Dendritic cell treated with granulocyte-macrophage colony-stimulating factor and Interleukin-4, amounts not matched to agents 40 ng/mL and 50 ng/mL, for 4 days (primary cell): ENCODE data around the gene MACF1.
"Not testable (repeated sequence)": the region's sequence is repeated elsewhere in the genome, so short reads cannot be mapped to it uniquely, and the experiment has no call there.

Source experiments
- H3K27ac Mint-ChIP-seq: one replicate; pipeline ENCODE4 v1.8.0; 2022; ENCODE audit warnings: mild to moderate bottlenecking, mixed read lengths
- H3K27me3 Mint-ChIP-seq: one replicate; pipeline ENCODE4 v1.8.0; 2022; ENCODE audit warnings: mild to moderate bottlenecking, mixed read lengths
- H3K36me3 Mint-ChIP-seq: one replicate; pipeline ENCODE4 v1.8.0; 2022; ENCODE audit warnings: low read depth, mixed read lengths
- H3K4me1 Mint-ChIP-seq: one replicate; pipeline ENCODE4 v1.8.0; 2022; ENCODE audit warnings: low read depth, mixed read lengths
- H3K4me3 Mint-ChIP-seq: one replicate; pipeline ENCODE4 v1.8.0; 2022; ENCODE audit warnings: mild to moderate bottlenecking, moderate library complexity, mixed read lengths
- H3K9me3 Mint-ChIP-seq: one replicate; pipeline ENCODE4 v1.8.0; 2022; ENCODE audit warnings: mixed read lengths
- intact Hi-C: fragments of 100-400 bp; cut with micrococcal nuclease; formaldehyde crosslinking; loops from one replicate; pipeline ENCODE4 v1.15.0; 2022

MACF1 gene

DNA sequence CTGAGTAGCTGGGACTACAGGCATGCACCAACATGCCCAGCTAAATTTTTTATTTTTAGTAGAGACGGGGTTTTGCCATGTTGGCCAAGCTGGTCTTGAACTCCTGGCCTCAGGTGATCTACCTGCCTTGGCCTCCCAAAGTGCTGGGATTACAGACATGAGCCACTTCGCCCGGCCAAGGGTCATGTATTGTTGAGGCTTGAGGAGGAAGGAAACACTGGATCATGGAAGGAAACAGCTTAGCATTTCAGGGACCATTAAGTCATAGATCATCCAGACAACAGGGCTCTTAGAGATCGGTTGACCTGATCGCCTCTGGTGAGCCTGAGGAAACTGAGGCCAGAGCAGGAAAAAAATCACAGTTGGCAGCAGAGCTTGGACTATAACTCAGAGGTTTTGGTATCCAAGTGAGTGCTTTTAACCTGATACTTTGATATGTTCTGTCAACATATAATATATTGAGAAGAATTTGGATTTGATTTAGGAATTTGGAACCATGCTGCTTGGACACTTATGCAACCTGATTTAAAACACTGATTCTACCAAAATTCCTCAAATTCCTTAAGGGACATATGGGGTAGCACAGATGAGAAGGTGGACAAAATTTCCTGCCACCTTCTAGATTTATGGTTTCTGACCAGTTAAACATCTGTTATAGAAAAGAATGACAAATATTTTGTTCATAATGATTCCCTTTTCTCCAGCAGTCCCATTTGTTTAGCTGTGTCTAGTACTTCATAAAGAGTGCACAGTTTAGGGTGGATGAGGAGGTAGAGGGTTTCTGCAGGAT lies 273.8 kb downstream of the MACF1 start:
- Mint-ChIP-seq H3K4me1 (no peaks in the 10 kb centered on the region), H3K27me3 (no peaks in the 10 kb centered on the region)

DNA sequence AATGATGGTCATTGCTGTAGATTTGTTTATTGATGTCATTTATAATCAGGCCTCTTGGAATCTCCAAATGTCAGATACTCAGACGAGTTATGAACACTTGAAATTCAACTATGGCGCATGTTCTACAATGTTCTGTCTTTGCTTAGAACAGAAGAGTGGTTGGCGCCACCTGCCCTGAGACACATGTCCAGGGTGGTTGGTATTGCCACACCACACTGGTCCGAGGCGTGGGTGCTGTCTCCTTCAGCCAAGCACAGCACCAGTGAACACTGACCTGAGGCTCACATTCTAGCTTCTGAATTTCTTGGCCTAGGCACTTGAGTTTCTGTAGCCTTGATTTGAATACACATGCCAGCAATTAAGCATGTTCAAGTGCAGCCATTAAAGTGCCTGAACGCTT lies 276.8 kb downstream of the MACF1 start:
- Mint-ChIP-seq H3K9me3 (no peaks in the 10 kb centered on the region), H3K27ac (no peak overlapping the region), H3K4me3 (no peak overlapping the region), H3K36me3 (peaks cover 96% of the 10 kb centered on the region), H3K27me3 (no peaks in the 10 kb centered on the region), H3K4me1 (no peaks in the 10 kb centered on the region)
- intact Hi-C loops: no loop called here

More for the DNA sequence above, 273.8 kb downstream of the MACF1 start:
- Mint-ChIP-seq H3K9me3 (no peaks in the 10 kb centered on the region), H3K36me3 (peaks cover 99% of the 10 kb centered on the region), H3K4me3 (no peak overlapping the region), H3K27ac (no peak overlapping the region)
- intact Hi-C loops: loop anchor here (10.0 kb wide), 1 partner anchor 56 kb away; no protein-coding TSS in a partner anchor

DNA sequence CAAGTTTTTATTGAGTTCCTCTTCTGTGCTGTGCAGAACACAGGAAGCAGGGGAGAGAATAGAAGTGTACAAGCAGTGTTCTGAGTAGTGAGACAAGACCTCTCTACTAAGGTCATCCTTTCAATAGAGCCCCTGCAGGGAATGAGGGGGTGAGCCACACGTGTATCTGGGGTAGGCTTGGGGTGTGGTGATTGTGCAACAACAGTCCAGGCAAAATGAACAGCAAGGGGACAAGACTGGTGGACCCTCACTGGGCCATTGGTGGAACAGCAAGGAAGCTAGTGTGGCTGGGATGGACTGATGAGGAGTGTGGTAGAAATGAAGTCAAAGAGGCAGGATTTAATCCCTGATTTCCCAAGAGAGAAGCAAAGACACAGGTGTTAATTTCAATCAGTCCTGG lies 278.8 kb downstream of the MACF1 start:
- intact Hi-C loops: no loop called here
- Mint-ChIP-seq H3K4me3 (no peak overlapping the region), H3K27ac (no peak overlapping the region), H3K27me3 (no peaks in the 10 kb centered on the region), H3K4me1 (no peaks in the 10 kb centered on the region), H3K9me3 (no peaks in the 10 kb centered on the region), H3K36me3 (peaks cover 91% of the 10 kb centered on the region)

DNA sequence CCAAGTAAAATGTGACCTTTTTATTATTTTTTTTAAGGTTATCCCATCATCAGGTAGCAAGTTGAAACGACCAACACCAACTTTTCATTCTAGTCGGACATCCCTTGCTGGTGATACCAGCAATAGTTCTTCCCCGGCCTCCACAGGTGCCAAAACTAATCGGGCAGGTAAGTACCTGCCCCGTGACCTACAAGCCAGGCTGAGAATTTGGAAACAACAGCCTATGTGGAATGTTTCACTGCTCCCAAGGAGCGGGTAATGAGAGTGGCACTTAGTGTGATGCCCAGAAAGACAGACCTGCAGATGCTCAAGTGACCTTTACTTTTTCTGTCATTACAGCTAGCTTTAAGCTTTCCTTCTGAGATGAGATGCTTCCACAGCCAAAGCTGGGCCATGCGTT lies 280.1 kb downstream of the MACF1 start:
- H3K36me3 Mint-ChIP-seq: peaks cover 78% of the 10 kb centered on the region
- H3K27me3 Mint-ChIP-seq: peaks cover 4% of the 10 kb centered on the region
- H3K27ac Mint-ChIP-seq: no peak overlapping the region
- H3K4me3 Mint-ChIP-seq: no peak overlapping the region
- no peaks in the 10 kb centered on the region for H3K9me3 Mint-ChIP-seq
- H3K4me1 Mint-ChIP-seq: peaks cover 6% of the 10 kb centered on the region
- intact Hi-C loops: no loop called here

DNA sequence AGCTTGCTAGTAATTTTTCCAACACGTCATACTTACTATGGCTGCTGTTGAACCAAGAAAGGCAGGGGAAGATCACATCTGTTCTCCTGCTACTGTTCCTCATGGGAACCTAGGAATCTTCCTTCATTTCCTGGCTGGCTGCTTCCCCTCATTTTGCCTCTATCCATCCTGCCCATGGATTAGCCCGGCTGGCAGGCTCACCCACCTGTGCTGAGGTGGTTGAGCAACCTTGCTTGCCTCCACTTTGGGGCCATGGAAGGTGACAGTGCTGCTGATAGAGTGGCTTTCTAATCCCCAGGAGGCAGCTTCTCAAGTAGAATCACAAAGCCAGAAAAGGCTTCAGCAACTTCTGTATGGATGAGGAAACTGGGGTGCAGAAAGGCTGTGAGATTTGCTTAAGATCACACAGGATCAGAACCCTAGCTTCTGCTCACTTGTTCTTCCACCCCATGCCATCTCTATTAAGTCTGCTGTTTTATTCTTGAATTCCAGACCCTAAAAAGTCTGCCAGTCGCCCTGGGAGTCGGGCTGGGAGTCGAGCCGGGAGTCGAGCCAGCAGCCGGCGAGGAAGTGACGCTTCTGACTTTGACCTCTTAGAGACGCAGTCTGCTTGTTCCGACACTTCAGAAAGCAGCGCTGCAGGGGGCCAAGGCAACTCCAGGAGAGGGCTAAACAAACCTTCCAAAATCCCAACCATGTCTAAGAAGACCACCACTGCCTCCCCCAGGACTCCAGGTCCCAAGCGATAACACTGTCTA lies 280.7 kb downstream of the MACF1 start:
- Mint-ChIP-seq H3K36me3 (peaks cover 71% of the 10 kb centered on the region), H3K27ac (no peak overlapping the region), H3K4me1 (peaks cover 6% of the 10 kb centered on the region), H3K9me3 (no peaks in the 10 kb centered on the region), H3K4me3 (no peak overlapping the region), H3K27me3 (peaks cover 10% of the 10 kb centered on the region)
- intact Hi-C loops: no loop called here

DNA sequence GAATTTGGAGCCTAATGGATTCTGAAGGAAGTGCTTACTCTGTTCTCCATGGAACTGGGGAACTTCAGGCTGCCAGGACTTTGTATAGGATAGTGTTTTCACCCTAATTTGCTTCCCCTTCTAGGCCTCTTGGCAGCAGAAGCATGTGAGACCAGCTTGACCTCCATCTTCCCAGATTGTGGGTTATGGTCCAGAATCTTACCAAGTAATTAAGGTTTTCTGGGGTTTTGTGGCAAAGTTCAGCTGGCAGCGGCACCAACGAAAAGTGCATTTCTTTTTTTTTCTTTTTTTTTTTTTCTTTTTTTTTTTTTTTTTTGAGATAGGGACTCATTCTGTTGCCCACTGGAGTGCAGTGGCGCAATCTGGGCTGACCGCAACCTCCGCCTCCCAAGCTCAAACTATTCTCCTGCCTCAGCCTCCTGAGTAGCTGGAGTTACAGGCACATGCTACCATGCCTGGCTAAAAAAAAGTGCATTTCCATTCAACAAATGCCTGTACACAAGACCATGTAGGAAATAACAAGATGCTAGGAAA lies 283.6 kb downstream of the MACF1 start:
- H3K4me1 Mint-ChIP-seq: peaks cover 12% of the 10 kb centered on the region
- no peak overlapping the region for H3K4me3 Mint-ChIP-seq
- H3K36me3 Mint-ChIP-seq: peaks cover 43% of the 10 kb centered on the region
- H3K27me3 Mint-ChIP-seq: peaks cover 29% of the 10 kb centered on the region
- intact Hi-C loops: no loop called here
- H3K27ac Mint-ChIP-seq: no peak overlapping the region
- H3K9me3 Mint-ChIP-seq: no peaks in the 10 kb centered on the region

DNA sequence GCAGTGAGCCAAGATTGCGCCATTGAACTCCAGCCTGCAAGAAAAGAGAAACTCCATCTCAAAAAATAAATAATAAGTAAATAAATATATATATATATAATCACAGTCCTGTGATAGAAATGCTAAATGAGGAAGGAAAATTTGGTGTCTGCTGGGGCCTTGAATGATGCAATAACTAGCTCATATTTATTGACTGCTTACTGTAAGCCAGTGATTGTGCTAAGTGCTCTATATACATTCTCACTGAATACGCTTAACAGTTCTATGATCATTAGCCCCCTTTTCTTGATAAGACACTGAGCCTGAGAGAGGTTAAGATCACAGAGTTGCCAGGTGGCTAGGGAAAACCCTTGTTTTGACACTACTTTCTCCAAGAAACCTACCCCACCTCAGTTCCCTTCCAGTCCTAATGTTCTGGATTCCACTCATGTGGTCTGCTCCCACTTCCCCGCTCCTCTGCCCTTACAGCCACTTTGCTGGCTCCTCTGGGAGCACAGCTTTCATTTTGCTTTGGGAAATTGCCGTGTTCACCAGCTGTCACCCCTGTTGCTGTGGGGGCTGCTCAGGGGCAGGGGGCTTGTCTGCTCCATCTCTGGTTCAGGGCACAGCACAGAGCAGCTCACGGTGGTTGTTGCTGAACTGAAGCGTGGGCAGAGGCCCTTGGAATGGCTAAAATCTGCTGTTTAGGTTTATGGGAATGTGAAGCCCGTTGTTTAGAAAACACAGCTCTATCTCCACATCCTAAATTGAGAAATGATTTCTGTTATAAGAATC lies 284.5 kb downstream of the MACF1 start:
- peaks cover 12% of the 10 kb centered on the region for H3K4me1 Mint-ChIP-seq
- intact Hi-C loops: no loop called here
- H3K9me3 Mint-ChIP-seq: no peaks in the 10 kb centered on the region
- peaks cover 38% of the 10 kb centered on the region for H3K27me3 Mint-ChIP-seq
- H3K27ac Mint-ChIP-seq: no peak overlapping the region
- H3K36me3 Mint-ChIP-seq: peaks cover 34% of the 10 kb centered on the region
- H3K4me3 Mint-ChIP-seq: no peak overlapping the region

DNA sequence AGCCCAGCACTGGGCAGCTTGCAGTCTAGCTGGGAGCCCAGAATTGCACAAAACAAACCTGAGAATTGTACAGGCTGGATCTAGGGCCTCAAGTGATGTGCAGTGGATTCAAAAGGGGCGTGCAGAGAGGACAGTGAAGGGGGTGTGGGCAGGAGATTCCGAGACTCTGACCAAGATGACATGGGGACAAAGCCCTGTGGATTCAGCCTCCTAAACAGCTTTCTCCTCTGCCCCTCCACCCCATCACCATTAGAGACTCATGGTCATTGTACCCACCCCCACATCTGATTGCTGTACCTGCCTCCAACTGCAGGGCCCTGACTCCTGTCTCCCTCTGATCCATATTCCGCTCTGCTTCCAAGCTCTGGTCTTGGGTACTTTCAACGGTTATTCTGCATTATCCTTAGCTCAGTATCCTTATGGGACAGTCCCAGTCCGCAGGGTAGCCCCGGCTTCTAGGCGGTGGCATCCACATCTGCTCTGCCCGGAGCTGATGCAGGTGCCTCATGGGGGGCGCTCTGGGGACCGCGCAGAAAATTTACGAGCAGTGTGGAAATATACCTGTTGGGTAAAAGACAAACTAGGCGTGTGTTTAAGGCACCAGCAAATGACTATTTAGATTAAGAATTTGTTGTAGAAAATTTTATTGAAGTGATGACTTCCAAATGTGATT lies 285.2 kb downstream of the MACF1 start:
- H3K27ac Mint-ChIP-seq: no peak overlapping the region
- H3K9me3 Mint-ChIP-seq: no peaks in the 10 kb centered on the region
- intact Hi-C loops: no loop called here
- peaks cover 28% of the 10 kb centered on the region for H3K36me3 Mint-ChIP-seq
- H3K4me1 Mint-ChIP-seq: peaks cover 12% of the 10 kb centered on the region
- H3K4me3 Mint-ChIP-seq: no peak overlapping the region
- H3K27me3 Mint-ChIP-seq: peaks cover 44% of the 10 kb centered on the region

DNA sequence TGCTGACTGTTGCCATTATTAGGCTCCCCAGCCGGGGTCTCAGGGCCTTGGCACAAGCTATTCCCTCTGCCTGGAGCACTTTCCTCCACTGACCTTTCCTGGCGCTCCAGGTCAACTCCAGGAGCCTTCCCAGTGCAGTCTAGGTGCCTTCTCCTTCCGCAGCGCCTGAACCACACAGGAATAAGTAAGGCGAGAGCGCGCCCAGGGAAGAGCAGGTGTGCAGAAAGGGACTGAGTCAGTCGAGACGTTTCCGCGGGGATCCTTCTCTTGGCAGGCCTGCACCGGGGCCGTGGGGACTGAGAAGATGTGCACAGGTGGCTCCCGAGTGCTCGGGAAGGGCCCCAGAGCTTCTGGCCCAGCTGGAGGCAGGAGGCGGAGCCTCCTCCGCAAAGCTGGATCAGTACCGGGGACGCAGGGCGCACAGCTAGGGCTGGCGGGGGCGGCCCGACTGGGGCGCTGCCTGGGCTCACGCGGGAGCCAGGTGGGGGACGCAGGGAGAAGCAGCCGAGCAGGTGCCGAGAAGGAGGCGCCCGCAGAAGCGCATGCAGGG lies 286.2 kb downstream of the MACF1 start:
- Mint-ChIP-seq H3K4me3 (peak overlapping the region; percentile 42), H3K27me3 (peaks cover 46% of the 10 kb centered on the region), H3K36me3 (peaks cover 19% of the 10 kb centered on the region), H3K9me3 (no peaks in the 10 kb centered on the region), H3K27ac (no peak overlapping the region), H3K4me1 (peaks cover 12% of the 10 kb centered on the region)
- intact Hi-C loops: no loop called here

DNA sequence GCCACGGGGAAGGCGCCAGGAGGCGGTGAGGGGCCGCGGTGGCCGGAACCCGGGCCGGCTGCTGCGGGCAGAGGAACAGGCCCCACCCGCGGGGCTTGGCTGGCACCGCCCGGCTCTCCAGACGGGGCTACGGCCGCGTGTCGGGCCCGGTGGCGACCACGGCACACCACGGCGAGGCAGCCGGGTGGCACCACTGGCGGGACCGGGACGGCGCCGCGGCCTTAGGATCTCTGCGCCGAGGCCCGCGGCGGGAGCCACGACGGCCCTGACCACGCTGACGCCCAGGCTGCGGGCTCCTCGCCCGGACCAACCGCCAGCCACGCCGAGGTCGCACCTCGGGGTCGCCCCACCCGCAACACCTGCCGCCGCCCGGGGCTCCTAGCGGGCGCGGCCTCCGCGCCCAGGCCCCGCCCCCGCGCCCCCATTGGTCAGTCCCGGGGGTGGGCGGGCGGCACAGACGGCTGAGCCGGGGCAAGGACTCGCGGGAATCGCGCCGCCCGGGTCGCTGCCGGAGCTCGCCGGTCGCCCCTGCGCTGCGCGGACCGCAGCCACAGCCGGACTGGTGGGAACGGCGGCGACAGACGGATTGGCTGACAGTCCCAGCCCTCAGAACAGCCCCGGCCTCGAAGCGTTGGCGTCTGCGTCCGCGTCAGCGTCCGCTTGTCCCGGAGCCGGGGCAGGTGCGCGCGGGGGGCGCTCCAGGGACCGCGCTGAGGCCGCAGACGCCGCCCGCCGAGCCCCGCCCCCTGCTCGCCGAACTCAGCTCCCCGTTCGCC lies 286.8 kb downstream of the MACF1 start, which contains the start of gene BMP8A:
BMP8A (plus strand) TSS at position 491 of the 776 bp plus-strand sequence. CDS start 356 bp downstream, outside the sequence.
- Mint-ChIP-seq H3K27ac (no peak within 1 kb of the TSS), H3K4me1 (peaks cover 12% of the 10 kb centered on the region), H3K4me3 (peak within 1 kb of the TSS; percentile 58), H3K36me3 (peaks cover 13% of the 10 kb centered on the region), H3K27me3 (peaks cover 47% of the 10 kb centered on the region), H3K9me3 (no peaks in the 10 kb centered on the region)
- intact Hi-C loops: no loop called here

DNA sequence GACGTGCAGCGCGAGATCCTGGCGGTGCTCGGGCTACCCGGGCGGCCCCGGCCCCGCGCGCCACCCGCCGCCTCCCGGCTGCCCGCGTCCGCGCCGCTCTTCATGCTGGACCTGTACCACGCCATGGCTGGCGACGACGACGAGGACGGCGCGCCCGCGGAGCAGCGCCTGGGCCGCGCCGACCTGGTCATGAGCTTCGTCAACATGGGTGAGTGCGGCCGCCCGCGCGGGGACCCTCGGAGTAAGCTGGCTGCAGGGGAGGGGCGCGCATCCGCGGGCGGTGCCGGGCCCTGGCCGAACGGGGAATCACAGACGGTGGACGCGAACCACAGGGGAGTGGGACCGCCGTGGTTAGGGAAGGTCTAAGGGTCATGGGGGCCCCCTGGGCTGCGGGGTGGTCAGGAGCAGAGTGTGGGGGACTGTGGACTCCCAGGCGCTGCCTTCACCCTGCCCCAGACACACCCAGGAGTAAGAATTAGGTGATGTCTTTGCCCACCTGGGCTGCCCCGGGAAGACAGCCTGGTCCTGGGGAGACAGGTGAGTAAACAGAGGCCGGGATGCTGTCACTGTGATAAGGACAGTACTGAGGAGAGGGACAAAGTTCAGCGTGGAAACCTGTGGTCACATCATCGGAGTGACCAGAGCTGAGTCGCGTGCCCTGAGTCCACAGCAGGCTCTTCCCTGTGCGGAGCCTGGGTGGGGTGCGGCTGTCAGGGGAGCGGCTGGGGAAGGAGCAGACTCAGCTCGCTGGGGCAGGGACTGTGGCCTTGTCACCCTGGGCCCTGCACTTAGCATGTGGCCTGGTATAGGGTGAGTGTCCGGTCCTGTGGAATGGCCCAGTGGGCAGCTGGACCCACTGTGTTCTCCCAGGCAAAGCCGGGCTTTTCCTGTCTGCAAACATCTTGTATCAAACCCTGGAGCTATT lies 287.9 kb downstream of the MACF1 start:
- intact Hi-C loops, H3K36me3 Mint-ChIP-seq, H3K9me3 Mint-ChIP-seq, H3K27ac Mint-ChIP-seq: not testable (repeated sequence)
- peaks cover 51% of the 10 kb centered on the region for H3K27me3 Mint-ChIP-seq
- H3K4me3 Mint-ChIP-seq: peak overlapping the region; percentile 51
- H3K4me1 Mint-ChIP-seq: peaks cover 14% of the 10 kb centered on the region
